PC-3 (cell line): Measurements from ENCODE around the gene UNC5C. TPM values are rescaled to one million over a fixed set of nuclear protein-coding genes. Genes with fewer than 3 reads are reported as not detected.

Source experiments
- ATAC-seq: fragments of 200-7000 bp; cut with Tn5 transposase; 2 replicates; pipeline ENCODE4 v1.9.1; 2020; ENCODE audit warnings: mild to moderate bottlenecking, moderate library complexity
- BruUV-seq: library from RNA; stranded (reverse); fragments of 400-500 nt; replicated peaks from 2 replicates; lab custom pipeline; 2021; lab: Mats Ljungman, UMichigan
- CTCF ChIA-PET: fragments of 300-600 bp; sonication (Branson Sonifier 250); formaldehyde crosslinking; loops from one replicate; lab custom pipeline; 2022; ENCODE audit warnings: antibody characterized with exemption; lab: Charles Lee
- POLR2A ChIA-PET: fragments of 300-600 bp; sonication (Branson Sonifier 250); formaldehyde crosslinking; loops from one replicate; lab custom pipeline; 2022; ENCODE audit warnings: antibody characterized with exemption; ENCODE audit not compliant: unreplicated experiment; lab: Charles Lee
- DNase-seq: peaks from one replicate; pipeline ENCODE4 v3.0.0-alpha.2; 2015
- H2AFZ ChIP-seq: fragments of 300-600 bp; sonication (generic); 2 replicates; pipeline ENCODE4 v1.6.0; 2016; ENCODE audit warnings: antibody characterized with exemption, low read length
- H3F3A ChIP-seq: fragments of 300-600 bp; sonication (generic); one replicate; pipeline ENCODE4 v1.6.0; 2017; ENCODE audit warnings: antibody characterized with exemption, low read length, control low read depth, mild to moderate bottlenecking; ENCODE audit not compliant: unreplicated experiment
- H3K27ac ChIP-seq: fragments of 300-600 bp; sonication (generic); 2 replicates; pipeline ENCODE4 v1.5.1; 2016; ENCODE audit warnings: mild to moderate bottlenecking, low read length
- H3K27me3 ChIP-seq: fragments of 300-600 bp; sonication (generic); 2 replicates; pipeline ENCODE4 v1.6.1; 2016; ENCODE audit warnings: low read length, mixed read lengths
- H3K36me3 ChIP-seq: fragments of 300-600 bp; sonication (generic); 2 replicates; pipeline ENCODE4 v1.6.1; 2016; ENCODE audit warnings: low read depth, mixed run types, low read length, mixed read lengths
- H3K4me1 ChIP-seq: fragments of 300-600 bp; sonication (generic); 2 replicates; pipeline ENCODE4 v1.5.1; 2016; ENCODE audit warnings: low read length; ENCODE audit not compliant: insufficient read depth
- H3K4me2 ChIP-seq: fragments of 300-600 bp; sonication (generic); 2 replicates; pipeline ENCODE4 v1.6.0; 2016; ENCODE audit warnings: low read length
- H3K4me3 ChIP-seq: fragments of 300-600 bp; sonication (generic); 2 replicates; pipeline ENCODE4 v1.5.1; 2016; ENCODE audit warnings: mild to moderate bottlenecking, low read length, mixed read lengths
- H3K79me2 ChIP-seq: fragments of 300-600 bp; sonication (generic); 2 replicates; pipeline ENCODE4 v1.6.1; 2017; ENCODE audit warnings: low read length, mixed read lengths
- H3K9ac ChIP-seq: fragments of 300-600 bp; sonication (generic); 2 replicates; pipeline ENCODE4 v1.6.0; 2016; ENCODE audit warnings: mild to moderate bottlenecking, low read length
- H3K9me2 ChIP-seq: fragments of 300-600 bp; sonication (generic); replicated peaks from 2 replicates; pipeline ENCODE4 v1.6.1; 2016; ENCODE audit warnings: mixed run types, low read length, mixed read lengths
- H3K9me3 ChIP-seq: fragments of 300-600 bp; sonication (generic); 2 replicates; pipeline ENCODE4 v1.6.1; 2016; ENCODE audit warnings: low read length, mixed read lengths
- H4K20me1 ChIP-seq: fragments of 300-600 bp; sonication (generic); 2 replicates; pipeline ENCODE4 v1.6.1; 2016; ENCODE audit warnings: low read length, mixed read lengths
- CTCF ChIP-seq: fragments of 300-600 bp; sonication (generic); conservative IDR thresholded peaks from 2 replicates; pipeline ENCODE4 v1.5.1; 2017; ENCODE audit warnings: antibody characterized with exemption, low read depth, mild to moderate bottlenecking, low read length
- EZH2 ChIP-seq: fragments of 300-600 bp; sonication (generic); IDR thresholded peaks from one replicate; pipeline ENCODE4 v1.6.1; 2017; ENCODE audit warnings: antibody characterized with exemption, mild to moderate bottlenecking, low read length; ENCODE audit not compliant: unreplicated experiment
- EZH2phosphoT487 ChIP-seq: fragments of 300-600 bp; sonication (generic); IDR thresholded peaks from 2 replicates; pipeline ENCODE4 v1.6.1; 2018; ENCODE audit warnings: mild to moderate bottlenecking, antibody characterized with exemption, low read length, borderline replicate concordance
- intact Hi-C: fragments of 100-400 bp; cut with micrococcal nuclease; formaldehyde crosslinking; loops from 2 replicates; pipeline ENCODE4 v1.9.0; 2023
- total RNA-seq: library from RNA; depleted of rRNA; stranded (reverse); fragments of >200 nt; gene quantifications from 2 replicates; pipeline ENCODE4 v1.2.3, GENCODE V29; 2014

The UNC5C gene
- total RNA-seq, 1 experiment from 2014 or later = not detected

- Histone ChIP-seq H2AFZ (no peak overlapping the region), H3K27me3 (no peaks in the 10 kb centered on the region), H3K4me1 (peaks cover 28% of the 10 kb centered on the region), H3K27ac (no peak overlapping the region), H4K20me1 (no peaks in the 10 kb centered on the region), H3K4me2 (no peak overlapping the region), H3F3A (no peaks in the 10 kb centered on the region), H3K9me2 (no peaks in the 10 kb centered on the region), H3K79me2 (no peaks in the 10 kb centered on the region), H3K9me3 (no peaks in the 10 kb centered on the region), H3K9ac (no peak overlapping the region), H3K36me3 (no peaks in the 10 kb centered on the region), H3K4me3 (no peak overlapping the region)
- intact Hi-C loops = no loop called here
- ATAC-seq = no peak
- BruUV-seq = no TSS peak
- ChIA-PET CTCF (no interaction called here), POLR2A (no interaction called here)
- no peak for DNase-seq
- TF ChIP-seq CTCF (no peak), EZH2 (no peak), EZH2phosphoT487 (no peak)
These were observed 138.3 kb downstream of the UNC5C start for GRCh38 chr4:95410387-95410977.

DNA sequence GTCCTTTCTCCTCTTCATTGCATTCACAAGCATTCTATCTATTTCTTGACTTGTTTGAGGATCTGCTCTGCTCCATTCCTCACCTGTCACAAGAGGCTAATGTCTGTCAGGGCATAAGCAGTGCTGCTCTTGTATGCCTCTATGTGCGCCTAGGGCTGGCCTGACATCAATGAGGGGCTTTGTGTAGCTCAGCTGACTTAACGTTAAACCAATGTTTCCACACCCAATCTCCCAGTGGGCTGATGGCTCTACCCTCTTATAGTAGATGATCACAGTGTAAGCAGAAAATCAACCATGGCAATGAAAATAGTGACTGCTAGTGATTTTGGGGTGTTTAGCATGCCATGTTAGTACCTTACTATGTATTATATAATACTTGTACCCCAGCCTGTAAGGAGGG, 139.0 kb downstream of the UNC5C start:
- CTCF ChIA-PET = no interaction called here

More for the DNA sequence above, 139.0 kb downstream of the UNC5C start:
- ATAC-seq (no peak), DNase-seq (no peak)
- no peaks in the 10 kb centered on the region for H4K20me1 ChIP-seq
- peaks cover 22% of the 10 kb centered on the region for H3K4me1 ChIP-seq
- H3K79me2 ChIP-seq = no peaks in the 10 kb centered on the region
- H3K27ac ChIP-seq = no peak overlapping the region
- no peak overlapping the region for H3K4me3 ChIP-seq
- POLR2A ChIA-PET = no interaction called here
- no peaks in the 10 kb centered on the region for H3K9me3 ChIP-seq
- no peaks in the 10 kb centered on the region for H3K27me3 ChIP-seq
- H3K36me3 ChIP-seq = no peaks in the 10 kb centered on the region
- H3K9ac ChIP-seq = no peak overlapping the region
- TF ChIP-seq EZH2 (no peak), EZH2phosphoT487 (no peak), CTCF (no peak)
- BruUV-seq = no TSS peak
- no peak overlapping the region for H2AFZ ChIP-seq
- no peaks in the 10 kb centered on the region for H3F3A ChIP-seq
- H3K4me2 ChIP-seq = no peak overlapping the region
- intact Hi-C loops = no loop called here
- H3K9me2 ChIP-seq = no peaks in the 10 kb centered on the region
